DOHH2 (cell line): ENCODE data around the gene ABI3BP.

Source experiments
- H3F3A ChIP-seq: fragments of 200-600 bp; sonication (generic), shearing (Covaris generic); 2 replicates; pipeline ENCODE4 v1.6.0; 2016; ENCODE audit warnings: antibody characterized with exemption, mild to moderate bottlenecking; ENCODE audit not compliant: control insufficient read depth, insufficient read depth
- H3K27ac ChIP-seq: fragments of 200-600 bp; sonication (generic); 2 replicates; pipeline ENCODE4 v1.5.1; 2014; ENCODE audit warnings: low read depth, mild to moderate bottlenecking, low read length, moderate library complexity
- H3K27me3 ChIP-seq: fragments of 200-600 bp; sonication (generic); 2 replicates; pipeline ENCODE4 v1.6.1; 2014; ENCODE audit warnings: mild to moderate bottlenecking, low read length, mixed read lengths; ENCODE audit not compliant: control insufficient read depth
- H3K36me3 ChIP-seq: fragments of 200-600 bp; sonication (generic); 2 replicates; pipeline ENCODE4 v1.6.1; 2014; ENCODE audit warnings: mild to moderate bottlenecking, low read length, moderate library complexity, mixed read lengths; ENCODE audit not compliant: control insufficient read depth
- H3K4me1 ChIP-seq: fragments of 200-600 bp; sonication (generic); 2 replicates; pipeline ENCODE4 v1.6.1; 2014; ENCODE audit warnings: mild to moderate bottlenecking, low read length, mixed read lengths; ENCODE audit not compliant: control insufficient read depth
- H3K4me2 ChIP-seq: fragments of 200-600 bp; sonication (generic); 2 replicates; pipeline ENCODE4 v1.6.0; 2014; ENCODE audit warnings: mild to moderate bottlenecking, low read length, moderate library complexity
- H3K4me3 ChIP-seq: fragments of 200-600 bp; sonication (generic); 2 replicates; pipeline ENCODE4 v1.5.1; 2014; ENCODE audit warnings: mild to moderate bottlenecking, low read length, mixed read lengths
- H3K79me2 ChIP-seq: fragments of 200-600 bp; sonication (generic); 2 replicates; pipeline ENCODE4 v1.6.1; 2014; ENCODE audit warnings: mild to moderate bottlenecking, low read length, mixed read lengths; ENCODE audit not compliant: control insufficient read depth
- H3K9me2 ChIP-seq: fragments of 200-600 bp; sonication (generic); replicated peaks from 2 replicates; pipeline ENCODE4 v1.6.1; 2014; ENCODE audit warnings: mild to moderate bottlenecking, low read length, mixed read lengths; ENCODE audit not compliant: control insufficient read depth
- H3K9me3 ChIP-seq: fragments of 200-600 bp; sonication (generic); 2 replicates; pipeline ENCODE4 v1.6.1; 2014; ENCODE audit warnings: antibody characterized with exemption, low read length, mixed read lengths; ENCODE audit not compliant: control insufficient read depth, insufficient read depth
- H4K20me1 ChIP-seq: fragments of 200-600 bp; sonication (generic); 2 replicates; pipeline ENCODE4 v1.6.0; 2014; ENCODE audit warnings: low read depth, mild to moderate bottlenecking, antibody characterized with exemption, low read length, moderate library complexity; ENCODE audit not compliant: control insufficient read depth, insufficient read depth
- CTCF ChIP-seq: fragments of 200-600 bp; sonication (generic); IDR thresholded peaks from one replicate; pipeline ENCODE4 v1.5.1; 2014; ENCODE audit warnings: antibody characterized with exemption, mild to moderate bottlenecking, low read depth, low read length; ENCODE audit not compliant: poor library complexity, severe bottlenecking
- EZH2phosphoT487 ChIP-seq: fragments of 200-600 bp; sonication (generic); IDR thresholded peaks from 2 replicates; pipeline ENCODE4 v1.6.1; 2017; ENCODE audit warnings: borderline replicate concordance, mild to moderate bottlenecking, antibody characterized with exemption, low read length, moderate library complexity, mixed read lengths

ABI3BP gene

GRCh38 chr3:100811779-100812507 is 181.3 kb downstream of the ABI3BP start:
- Histone ChIP-seq H3K4me1 (no peaks in the 10 kb centered on the region), H3K4me3 (no peak overlapping the region), H3K9me3 (no peaks in the 10 kb centered on the region), H4K20me1 (no peaks in the 10 kb centered on the region), H3K79me2 (no peaks in the 10 kb centered on the region), H3K9me2 (no peaks in the 10 kb centered on the region), H3K27me3 (peaks cover 3% of the 10 kb centered on the region; the same call in 1 of the 2 replicates), H3K36me3 (no peaks in the 10 kb centered on the region), H3K4me2 (no peak overlapping the region), H3F3A (no peaks in the 10 kb centered on the region), H3K27ac (no peak overlapping the region)
- TF ChIP-seq EZH2phosphoT487 (no peak), CTCF (no peak)

GRCh38 chr3:100810671-100811070 is 182.6 kb downstream of the ABI3BP start:
- H3K79me2 ChIP-seq = no peaks in the 10 kb centered on the region
- no peaks in the 10 kb centered on the region for H4K20me1 ChIP-seq
- no peaks in the 10 kb centered on the region for H3K4me1 ChIP-seq
- no peaks in the 10 kb centered on the region for H3F3A ChIP-seq
- no peaks in the 10 kb centered on the region for H3K36me3 ChIP-seq
- TF ChIP-seq EZH2phosphoT487 (no peak), CTCF (no peak)
- no peaks in the 10 kb centered on the region for H3K9me3 ChIP-seq
- no peak overlapping the region for H3K27ac ChIP-seq
- no peak overlapping the region for H3K4me3 ChIP-seq
- H3K9me2 ChIP-seq = no peaks in the 10 kb centered on the region
- no peak overlapping the region for H3K4me2 ChIP-seq
- peaks cover 3% of the 10 kb centered on the region; the same call in 1 of the 2 replicates for H3K27me3 ChIP-seq

- H3K4me1 ChIP-seq = no peaks in the 10 kb centered on the region
- no peak overlapping the region for H3K4me2 ChIP-seq
- H3K9me3 ChIP-seq = no peaks in the 10 kb centered on the region
- no peak overlapping the region for H3K4me3 ChIP-seq
- peaks cover 2% of the 10 kb centered on the region; the same call in 1 of the 2 replicates for H3K27me3 ChIP-seq
- TF ChIP-seq CTCF = no peak
- no peak for TF ChIP-seq EZH2phosphoT487
- no peaks in the 10 kb centered on the region for H3K9me2 ChIP-seq
- H3K36me3 ChIP-seq = no peaks in the 10 kb centered on the region
- H3K79me2 ChIP-seq = no peaks in the 10 kb centered on the region
- H4K20me1 ChIP-seq = no peaks in the 10 kb centered on the region
- no peaks in the 10 kb centered on the region for H3F3A ChIP-seq
- H3K27ac ChIP-seq = no peak overlapping the region
These were observed 188.6 kb downstream of the ABI3BP start for GRCh38 chr3:100804631-100805030.
